Uterus (tissue), 4 donors: Measurements from ENCODE around the gene TTC13. TPM values are rescaled to one million over a fixed set of nuclear protein-coding genes. Genes with fewer than 3 reads are reported as not detected.

ENCODE experiments used
- DNase-seq, 2 donors: peaks; one replicate each; pipeline ENCODE4 v3.0.0-alpha.2; 2019 to 2020
- H3K27ac ChIP-seq, 2 donors: fragments of 200-600 bp; sonication (generic); 1 replicate in 1 of 2; 2 replicates in 1 of 2; pipeline ENCODE4 v1.5.1; 2016 to 2018
- H3K27me3 ChIP-seq, 2 donors: fragments of 200-600 bp; sonication (generic); one replicate each; pipeline ENCODE4 v1.5.1; 2018 to 2019; ENCODE audit warnings: control low read depth in 1 of 2
- H3K36me3 ChIP-seq, 2 donors: fragments of 200-600 bp; sonication (generic); one replicate each; pipeline ENCODE4 v1.5.1; 2019; ENCODE audit warnings: control low read depth in 1 of 2
- H3K4me1 ChIP-seq, 2 donors: fragments of 200-600 bp; sonication (generic); one replicate each; pipeline ENCODE4 v1.5.1; 2018 to 2019; ENCODE audit warnings: control low read depth in 1 of 2
- H3K4me3 ChIP-seq, 2 donors: fragments of 200-600 bp; sonication (generic); 1 replicate in 1 of 2; 2 replicates in 1 of 2; pipeline ENCODE4 v1.5.1; 2018 to 2019; ENCODE audit warnings: mild to moderate bottlenecking in 1 of 2
- H3K9me3 ChIP-seq, 2 donors: fragments of 200-600 bp; sonication (generic); one replicate each; pipeline ENCODE4 v1.5.1; 2019; ENCODE audit warnings: control low read depth in 1 of 2
- POLR2A ChIP-seq, 2 donors: fragments of 450-650 bp; IDR thresholded peaks; one replicate each; pipeline ENCODE4 v1.6.1; 2016; ENCODE audit warnings: antibody characterized with exemption in 2 of 2, mild to moderate bottlenecking in 1 of 2, moderate library complexity in 1 of 2
- intact Hi-C: fragments of 100-400 bp; cut with DNase I; formaldehyde crosslinking; loops from one replicate; pipeline ENCODE4 v1.15.1; 2023; ENCODE audit warnings: low total_unique reads
- total RNA-seq, 4 donors: library from RNA; depleted of rRNA in 3 of 4; stranded (reverse); fragments of >200 nt in 3 of 4; gene quantifications; one replicate each; pipeline versions ENCODE4 v1.1.0 to v1.2.4, GENCODE V29; 2014 to 2023
- TF ChIP-seq, protein P1 (sequence below), 4 experiments: fragments of 200-600 bp in 2 of 4; fragments of 450-650 bp in 2 of 4; sonication (generic) in 2 of 4; IDR thresholded peaks; one replicate each; pipeline ENCODE4 v1.5.1; 2016 to 2019; ENCODE audit warnings: antibody characterized with exemption in 4 of 4, mild to moderate bottlenecking in 2 of 4, moderate library complexity in 1 of 4
- donor health status: DM: yes; HTN: yes; CAD: no.

Gene TTC13
- total RNA-seq, 4 donors from 2014 or later = 6.9 to 49.1 (median 30.0) TPM

DNA sequence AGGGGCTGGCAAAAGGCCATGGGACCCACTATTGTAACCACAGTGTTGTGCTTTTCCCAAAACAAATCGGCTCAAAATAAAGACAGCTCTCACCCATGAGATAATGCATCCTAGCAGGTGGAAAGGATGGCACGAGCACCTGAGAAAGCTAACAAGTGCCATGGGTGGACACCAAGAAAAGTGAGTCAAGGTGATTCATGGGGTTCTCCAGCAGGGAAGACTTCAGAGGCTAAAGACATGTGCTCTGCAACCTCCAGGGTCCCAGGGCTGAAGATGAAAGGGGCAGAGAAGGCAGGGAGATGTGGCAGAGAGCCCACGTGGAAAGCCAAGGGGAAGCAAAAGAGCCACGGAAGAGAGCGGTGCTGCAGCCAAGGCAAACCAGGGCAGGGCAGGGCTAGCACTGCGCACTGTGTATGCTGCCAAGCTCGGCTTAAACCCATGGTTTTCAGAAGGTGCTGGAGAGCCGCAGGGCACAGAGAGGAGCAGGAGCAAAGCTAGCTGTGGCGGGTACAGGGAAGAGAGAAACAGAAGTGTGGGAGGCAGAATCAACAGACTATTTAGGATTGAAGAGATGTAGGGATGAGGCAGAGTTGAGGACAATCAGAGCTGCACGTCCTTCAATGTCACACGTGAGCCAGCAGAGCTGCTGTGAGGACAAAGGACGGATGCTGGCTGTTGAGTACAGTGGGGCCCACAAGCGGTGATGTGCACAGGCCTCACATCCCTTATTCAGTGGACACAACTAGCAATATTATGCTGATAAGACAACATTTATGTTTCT, 68.5 kb downstream of the TTC13 start:
- DNase-seq = peak; percentile 24 to 45
- Histone ChIP-seq H3K27ac (peak overlapping the region; percentile 27 to 70), H3K4me3 (no peak overlapping the region), H3K36me3 (no peaks in the 10 kb centered on the region), H3K4me1 (peaks cover 0 to 6% of the 10 kb centered on the region in 2 donors), H3K9me3 (no peaks in the 10 kb centered on the region), H3K27me3 (no peaks in the 10 kb centered on the region)
- intact Hi-C loops = no loop called here
- TF ChIP-seq, protein P1, sequence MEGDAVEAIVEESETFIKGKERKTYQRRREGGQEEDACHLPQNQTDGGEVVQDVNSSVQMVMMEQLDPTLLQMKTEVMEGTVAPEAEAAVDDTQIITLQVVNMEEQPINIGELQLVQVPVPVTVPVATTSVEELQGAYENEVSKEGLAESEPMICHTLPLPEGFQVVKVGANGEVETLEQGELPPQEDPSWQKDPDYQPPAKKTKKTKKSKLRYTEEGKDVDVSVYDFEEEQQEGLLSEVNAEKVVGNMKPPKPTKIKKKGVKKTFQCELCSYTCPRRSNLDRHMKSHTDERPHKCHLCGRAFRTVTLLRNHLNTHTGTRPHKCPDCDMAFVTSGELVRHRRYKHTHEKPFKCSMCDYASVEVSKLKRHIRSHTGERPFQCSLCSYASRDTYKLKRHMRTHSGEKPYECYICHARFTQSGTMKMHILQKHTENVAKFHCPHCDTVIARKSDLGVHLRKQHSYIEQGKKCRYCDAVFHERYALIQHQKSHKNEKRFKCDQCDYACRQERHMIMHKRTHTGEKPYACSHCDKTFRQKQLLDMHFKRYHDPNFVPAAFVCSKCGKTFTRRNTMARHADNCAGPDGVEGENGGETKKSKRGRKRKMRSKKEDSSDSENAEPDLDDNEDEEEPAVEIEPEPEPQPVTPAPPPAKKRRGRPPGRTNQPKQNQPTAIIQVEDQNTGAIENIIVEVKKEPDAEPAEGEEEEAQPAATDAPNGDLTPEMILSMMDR (IDR thresholded peaks at IDR 0.05) = no peak
- TF ChIP-seq POLR2A (IDR thresholded peaks at IDR 0.05) = no peak

DNA sequence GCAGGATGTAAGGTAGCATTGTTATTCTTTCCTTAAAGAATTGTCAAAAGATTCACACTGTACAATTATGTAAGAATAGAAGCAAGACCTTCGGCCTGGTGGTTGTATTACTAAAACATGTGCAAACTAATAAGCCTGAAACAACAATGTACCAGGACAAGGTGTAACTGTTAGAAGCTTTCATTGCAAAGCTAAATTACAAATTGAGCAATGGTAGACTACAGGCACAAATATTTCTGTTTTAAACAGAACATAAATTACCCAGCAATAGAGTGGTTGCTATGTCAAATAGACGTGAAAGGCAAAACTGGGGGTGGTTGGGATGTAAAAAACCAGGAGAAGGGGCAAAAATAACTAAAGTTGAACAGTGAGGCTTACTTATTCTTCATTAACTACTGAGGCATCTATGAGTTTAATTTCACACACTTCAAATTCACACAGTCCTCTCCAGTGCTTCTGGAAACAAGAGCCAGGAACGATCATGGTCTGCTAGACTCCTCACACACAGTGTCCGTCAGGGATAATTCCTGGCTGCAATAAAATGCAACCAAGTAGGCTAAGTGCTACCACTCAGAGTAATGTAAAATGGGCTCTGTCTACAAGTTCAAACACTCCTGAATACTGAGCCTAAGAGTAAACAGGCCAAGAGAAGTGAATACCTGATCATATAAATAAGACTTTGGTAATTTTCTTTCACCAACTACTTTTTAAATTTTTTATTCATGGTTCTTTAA, 71.0 kb downstream of the TTC13 start:
- DNase-seq = no peak
- H3K27ac ChIP-seq = no peak overlapping the region
- TF ChIP-seq POLR2A (IDR thresholded peaks at IDR 0.05) = no peak
- TF ChIP-seq, protein P1 (IDR thresholded peaks at IDR 0.05) = no peak

DNA sequence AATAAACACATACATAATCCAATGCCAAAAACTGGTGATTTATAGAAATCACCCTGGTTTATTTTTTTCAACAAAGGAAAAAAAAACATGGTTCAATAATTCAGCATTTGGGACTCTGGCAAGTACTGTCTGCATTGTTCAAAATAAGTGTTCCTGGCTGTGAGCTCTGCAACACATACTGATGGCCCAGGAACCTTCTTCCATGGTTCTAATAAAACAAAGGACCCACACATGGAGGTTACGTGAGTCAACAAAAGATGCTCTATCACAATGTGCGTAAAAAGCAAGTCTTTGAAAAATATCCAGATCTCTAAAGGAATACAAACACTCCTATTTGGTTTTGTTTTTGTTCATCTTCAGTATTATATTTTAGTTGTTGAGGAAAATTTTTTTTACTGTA, 72.4 kb downstream of the TTC13 start:
- TF ChIP-seq POLR2A (IDR thresholded peaks at IDR 0.05) = no peak
- Histone ChIP-seq H3K27ac (peak overlapping the region; percentile 15 to 16), H3K36me3 (no peaks in the 10 kb centered on the region)

More for the DNA sequence above, 71.0 kb downstream of the TTC13 start:
- Histone ChIP-seq H3K27me3 (no peaks in the 10 kb centered on the region), H3K9me3 (no peaks in the 10 kb centered on the region), H3K4me3 (no peak overlapping the region), H3K36me3 (no peaks in the 10 kb centered on the region), H3K4me1 (peaks cover 0 to 6% of the 10 kb centered on the region in 2 donors)
- intact Hi-C loops = no loop called here

DNA sequence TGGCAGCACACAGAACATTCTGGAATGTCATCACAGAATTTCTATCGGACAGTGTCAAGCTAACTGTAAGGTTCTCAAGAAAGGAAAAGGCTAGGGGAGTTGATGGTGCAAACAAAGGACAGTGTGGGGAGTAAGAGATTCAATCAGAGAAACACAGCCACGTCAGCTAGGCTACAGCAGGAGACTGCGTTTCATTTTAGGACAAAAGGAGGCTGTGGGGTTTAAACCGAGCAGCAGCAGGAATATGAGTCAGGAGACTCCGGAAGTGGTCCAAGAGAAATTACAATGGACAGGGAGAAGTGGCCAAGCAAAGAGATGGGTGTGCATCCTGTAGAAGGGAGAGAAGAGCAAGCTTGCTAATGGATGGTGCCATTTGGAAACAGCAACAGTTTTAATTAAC, 72.9 kb downstream of the TTC13 start:
- no peaks in the 10 kb centered on the region for H3K36me3 ChIP-seq
- intact Hi-C loops = no loop called here

More for the DNA sequence above, 72.4 kb downstream of the TTC13 start:
- H3K9me3 ChIP-seq = no peaks in the 10 kb centered on the region
- intact Hi-C loops = no loop called here
- no peak for DNase-seq
- peaks cover 0 to 6% of the 10 kb centered on the region in 2 donors for H3K4me1 ChIP-seq
- no peak overlapping the region for H3K4me3 ChIP-seq
- H3K27me3 ChIP-seq = no peaks in the 10 kb centered on the region

DNA sequence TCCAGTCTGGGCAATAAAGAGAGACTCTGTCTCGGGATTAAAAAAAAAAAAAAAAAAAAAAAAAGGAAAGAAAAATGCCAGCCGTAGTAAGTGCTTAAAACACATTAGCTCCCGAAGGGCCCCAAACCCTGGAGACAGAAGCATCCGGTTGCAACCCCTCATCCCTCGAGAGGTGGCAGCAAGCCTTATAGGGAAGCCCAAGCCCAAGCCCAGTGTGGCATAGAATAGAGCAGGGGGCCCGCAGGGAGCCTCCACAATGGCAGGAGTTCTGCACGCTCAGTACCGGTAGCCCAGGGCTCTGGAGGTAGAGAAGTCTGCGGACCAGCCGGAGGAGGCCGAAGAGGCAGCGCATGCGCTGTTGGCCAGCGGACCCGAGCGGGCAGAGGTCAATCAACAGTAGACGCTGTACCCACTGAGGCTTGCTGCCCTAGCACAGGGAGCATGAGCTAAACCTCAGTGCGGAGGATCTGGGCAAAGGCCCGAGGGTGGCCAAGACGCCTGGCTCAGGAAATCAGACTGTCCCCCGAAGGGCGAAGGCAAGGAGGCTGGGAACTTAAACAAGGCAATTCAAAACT, 76.2 kb downstream of the TTC13 start:
- Histone ChIP-seq H3K4me1 (peaks cover 0 to 6% of the 10 kb centered on the region in 2 donors), H3K4me3 (no peak overlapping the region), H3K9me3 (no peaks in the 10 kb centered on the region), H3K27ac (no peak overlapping the region), H3K36me3 (no peaks in the 10 kb centered on the region), H3K27me3 (no peaks in the 10 kb centered on the region)
- TF ChIP-seq, protein P1 (IDR thresholded peaks at IDR 0.05) = no peak
- TF ChIP-seq POLR2A (IDR thresholded peaks at IDR 0.05) = no peak
- intact Hi-C loops = no loop called here
- DNase-seq = no peak

More for the DNA sequence above, 72.9 kb downstream of the TTC13 start:
- Histone ChIP-seq H3K4me1 (peaks cover 0 to 6% of the 10 kb centered on the region in 2 donors), H3K9me3 (no peaks in the 10 kb centered on the region), H3K27me3 (no peaks in the 10 kb centered on the region), H3K4me3 (no peak overlapping the region), H3K27ac (peak overlapping the region; percentile 15 to 16)
- TF ChIP-seq, protein P1 (IDR thresholded peaks at IDR 0.05) = no peak
- no peak for TF ChIP-seq POLR2A (IDR thresholded peaks at IDR 0.05)
- DNase-seq = no peak
